ENCODE measurements around the gene RASSF10. TPM values are rescaled to one million over a fixed set of nuclear protein-coding genes. Genes with fewer than 3 reads are reported as not detected.
A peak's percentile ranks its signal among the peaks of the same experiment; 100 is the strongest.

Gene RASSF10
- total RNA-seq, 1 donor from 2014 or later: 6.4 TPM

GRCh38 chr11:13013054-13013488 is 4.0 kb downstream of the RASSF10 start:
- DNase-seq (ENCODE audit: low read depth, low spot score): no peak
- Mint-ChIP-seq H3K9me3 (no peaks in the 10 kb centered on the region), H3K27me3 (ENCODE audit: low read depth) (peaks cover 53% of the 10 kb centered on the region), H3K4me3 (peak overlapping the region; percentile 90), H3K27ac (ENCODE audit: unreplicated experiment) (no peak overlapping the region), H3K36me3 (ENCODE audit: low read depth) (no peaks in the 10 kb centered on the region), H3K4me1 (peaks cover 51% of the 10 kb centered on the region)
- no peak for TF ChIP-seq CTCF (conservative IDR thresholded peaks at IDR 0.05)

DNA sequence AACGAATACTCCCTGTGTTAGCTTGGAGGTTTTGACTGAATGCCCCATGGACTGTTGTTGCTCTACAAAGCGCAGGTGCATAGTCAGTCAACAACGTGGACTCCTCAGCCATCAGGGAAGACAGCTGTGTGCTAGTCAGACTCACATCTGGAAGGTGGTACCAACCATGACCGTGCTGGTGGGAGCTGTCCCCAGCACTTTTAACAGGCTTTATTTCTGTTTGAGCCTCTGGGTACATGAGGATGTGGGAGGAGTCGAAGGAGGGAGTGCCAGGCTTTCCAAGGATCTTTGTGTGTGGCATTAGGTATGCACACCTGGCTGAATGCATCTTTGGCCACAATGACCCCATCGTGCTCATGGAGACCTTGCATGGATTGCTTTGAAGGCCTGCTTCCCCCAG is 6.6 kb downstream of the RASSF10 start:
- no peaks in the 10 kb centered on the region for H3K36me3 Mint-ChIP-seq (ENCODE audit: low read depth)
- H3K27me3 Mint-ChIP-seq (ENCODE audit: low read depth): peaks cover 34% of the 10 kb centered on the region
- H3K4me1 Mint-ChIP-seq: peaks cover 41% of the 10 kb centered on the region
- H3K27ac Mint-ChIP-seq (ENCODE audit: unreplicated experiment): no peak overlapping the region
- TF ChIP-seq CTCF (conservative IDR thresholded peaks at IDR 0.05): no peak
- DNase-seq (ENCODE audit: low read depth, low spot score): no peak
- H3K9me3 Mint-ChIP-seq: no peaks in the 10 kb centered on the region
- no peak overlapping the region for H3K4me3 Mint-ChIP-seq

DNA sequence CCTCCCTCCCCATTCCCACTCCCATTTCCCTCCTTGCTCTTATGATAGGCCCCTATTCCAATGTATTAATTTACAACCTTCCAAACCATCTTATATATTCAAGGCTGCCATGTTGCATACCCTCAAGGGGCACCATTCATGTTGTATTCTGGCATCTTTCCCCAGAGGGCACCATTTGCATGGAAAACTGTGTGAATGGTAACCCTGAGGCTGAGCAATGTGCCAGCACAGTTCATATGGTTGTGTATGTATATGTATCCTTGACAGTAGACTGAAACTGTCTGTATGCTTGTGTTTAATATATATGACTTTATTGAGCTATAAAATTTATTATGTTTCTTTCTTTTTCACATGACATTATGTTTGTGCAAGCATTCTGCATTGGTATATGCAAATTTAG is 7.3 kb downstream of the RASSF10 start:
- TF ChIP-seq CTCF (conservative IDR thresholded peaks at IDR 0.05): no peak
- no peaks in the 10 kb centered on the region for H3K9me3 Mint-ChIP-seq
- no peak overlapping the region for H3K4me3 Mint-ChIP-seq
- no peaks in the 10 kb centered on the region for H3K36me3 Mint-ChIP-seq (ENCODE audit: low read depth)
- peaks cover 34% of the 10 kb centered on the region for H3K4me1 Mint-ChIP-seq
- H3K27me3 Mint-ChIP-seq (ENCODE audit: low read depth): peaks cover 28% of the 10 kb centered on the region
- no peak for DNase-seq (ENCODE audit: low read depth, low spot score)
- H3K27ac Mint-ChIP-seq (ENCODE audit: unreplicated experiment): no peak overlapping the region

DNA sequence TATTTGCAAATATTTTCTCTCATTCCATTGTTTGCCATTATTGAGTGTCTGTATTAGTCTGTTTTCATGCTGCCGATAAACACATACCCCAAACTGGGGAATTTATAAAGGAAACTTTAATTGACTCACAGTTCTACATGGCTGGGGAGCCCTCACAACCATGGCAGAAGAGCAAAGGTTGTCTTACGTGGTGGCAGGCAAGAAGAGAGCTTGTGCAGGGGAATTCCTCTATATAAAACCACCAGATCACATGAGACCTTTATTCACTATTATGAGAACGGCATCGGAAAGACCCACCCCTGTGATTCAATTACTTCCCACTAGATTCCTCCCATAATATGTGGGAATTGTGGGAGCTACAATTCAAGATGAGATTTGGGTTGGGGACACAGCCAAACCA is 10.2 kb downstream of the RASSF10 start:
- no peak for TF ChIP-seq CTCF (conservative IDR thresholded peaks at IDR 0.05)
- Mint-ChIP-seq H3K27me3 (ENCODE audit: low read depth) (peaks cover 11% of the 10 kb centered on the region), H3K27ac (ENCODE audit: unreplicated experiment) (no peak overlapping the region)

DNA sequence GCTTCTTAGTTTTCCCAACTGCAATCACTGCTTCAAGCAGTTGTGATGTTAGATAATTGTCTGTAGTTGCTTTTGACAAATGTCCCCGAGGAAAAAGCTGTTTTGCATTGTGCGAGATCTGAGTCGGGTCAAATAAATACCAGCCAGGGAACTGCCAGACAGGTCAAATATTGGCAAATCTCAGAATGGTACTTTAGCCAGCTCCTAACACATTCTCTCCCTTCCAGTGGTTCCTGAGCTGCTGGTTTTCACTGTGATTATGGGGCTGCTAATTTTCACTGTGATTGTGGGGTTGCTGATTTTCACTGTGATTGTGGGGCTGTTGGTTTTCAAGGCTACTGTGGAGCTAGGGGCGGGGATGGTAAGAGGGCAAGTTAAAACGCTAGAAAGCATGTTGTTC is 14.3 kb downstream of the RASSF10 start:
- no peak for TF ChIP-seq CTCF (conservative IDR thresholded peaks at IDR 0.05)
- no peaks in the 10 kb centered on the region for H3K27me3 Mint-ChIP-seq (ENCODE audit: low read depth)
- no peaks in the 10 kb centered on the region for H3K36me3 Mint-ChIP-seq (ENCODE audit: low read depth)
- peaks cover 4% of the 10 kb centered on the region for H3K9me3 Mint-ChIP-seq
- H3K27ac Mint-ChIP-seq (ENCODE audit: unreplicated experiment): no peak overlapping the region
- peaks cover 19% of the 10 kb centered on the region for H3K4me1 Mint-ChIP-seq
- no peak for DNase-seq (ENCODE audit: low read depth, low spot score)
- H3K4me3 Mint-ChIP-seq: no peak overlapping the region

More for the DNA sequence above, 10.2 kb downstream of the RASSF10 start:
- H3K4me3 Mint-ChIP-seq: no peak overlapping the region
- H3K4me1 Mint-ChIP-seq: peaks cover 24% of the 10 kb centered on the region
- DNase-seq (ENCODE audit: low read depth, low spot score): no peak
- no peaks in the 10 kb centered on the region for H3K36me3 Mint-ChIP-seq (ENCODE audit: low read depth)
- H3K9me3 Mint-ChIP-seq: peaks cover 4% of the 10 kb centered on the region

GRCh38 chr11:13026722-13027121 is 17.6 kb downstream of the RASSF10 start:
- no peak for TF ChIP-seq CTCF (conservative IDR thresholded peaks at IDR 0.05)
- Mint-ChIP-seq H3K4me3 (no peak overlapping the region), H3K27ac (ENCODE audit: unreplicated experiment) (no peak overlapping the region), H3K36me3 (ENCODE audit: low read depth) (no peaks in the 10 kb centered on the region), H3K4me1 (peaks cover 19% of the 10 kb centered on the region), H3K27me3 (ENCODE audit: low read depth) (no peaks in the 10 kb centered on the region), H3K9me3 (peaks cover 4% of the 10 kb centered on the region)
- DNase-seq (ENCODE audit: low read depth, low spot score): no peak

All from neural crest cell (in vitro differentiated cells).